HCT116 (cell line): ENCODE measurements around the gene TMEM126B. TPM values are rescaled to one million over a fixed set of nuclear protein-coding genes. Genes with fewer than 3 reads are reported as not detected.

Experiments used
- CBX3 ChIP-seq: IDR thresholded peaks from 2 replicates; pipeline ENCODE4 v1.6.1; 2012; ENCODE audit warnings: low read depth
- total RNA-seq: library from RNA; stranded (reverse); gene quantifications from one replicate; pipeline ENCODE4 v1.2.1, GENCODE V29; 2021; ENCODE audit not compliant: unreplicated experiment

TMEM126B gene
- total RNA-seq, 1 experiment from 2014 or later = 49.0 TPM

DNA sequence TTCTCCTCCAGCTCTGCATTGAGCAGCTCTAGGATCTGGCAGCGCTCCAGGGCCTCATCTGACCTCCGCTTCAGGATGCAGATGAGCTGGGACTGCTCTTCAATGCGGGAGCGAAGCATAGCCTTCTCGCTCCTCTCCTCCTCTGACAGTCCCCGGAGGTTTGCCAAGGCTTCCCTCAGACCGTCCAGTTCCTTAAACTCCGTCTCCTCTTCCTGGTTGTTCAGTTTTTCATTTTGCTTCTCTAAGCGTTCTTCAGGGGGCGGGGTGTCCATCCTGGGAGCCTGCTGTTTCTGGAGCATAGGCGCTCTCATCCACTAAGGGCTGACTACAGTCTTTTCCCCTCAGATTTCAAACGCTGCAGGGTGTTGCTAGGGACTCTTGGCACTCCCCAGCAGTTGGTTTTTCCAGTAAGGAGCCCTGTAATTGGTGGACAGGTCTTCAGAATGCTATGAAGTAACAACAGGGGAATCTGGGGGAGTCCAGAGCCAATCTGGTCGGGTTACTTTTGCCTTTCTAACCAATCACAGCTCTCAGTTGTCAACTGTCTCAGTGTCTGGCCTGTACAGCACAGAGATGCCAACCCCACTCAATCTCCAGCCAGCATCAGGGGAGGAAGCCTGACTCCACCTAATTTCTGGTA is 57.5 kb downstream of the TMEM126B start, which contains the start of gene CCDC89 (continued):
- no peak for TF ChIP-seq CBX3

Other genes with a start within 250 kb of the TMEM126B start
- gene DLG2, start 1.2 kb upstream of the TMEM126B start, total RNA-seq = 2.4 TPM
- gene TMEM126A, start 19.4 kb downstream of the TMEM126B start, total RNA-seq = 24.1 TPM
- gene CREBZF, start 36.5 kb downstream of the TMEM126B start, total RNA-seq = 40.2 TPM
- 0.22 TPM for gene CCDC89, start 57.6 kb downstream of the TMEM126B start, total RNA-seq
- 12.6 TPM for gene SYTL2, start 182.5 kb downstream of the TMEM126B start, total RNA-seq
- not detected for gene CCDC83, start 226.8 kb downstream of the TMEM126B start, total RNA-seq